DMS153 (cell line): ENCODE results near the gene ACD.

Experiments
- DNase-seq: peaks from one replicate; lab custom pipeline; 2025; lab: John Stamatoyannopoulos, UW

Gene ACD

DNA sequence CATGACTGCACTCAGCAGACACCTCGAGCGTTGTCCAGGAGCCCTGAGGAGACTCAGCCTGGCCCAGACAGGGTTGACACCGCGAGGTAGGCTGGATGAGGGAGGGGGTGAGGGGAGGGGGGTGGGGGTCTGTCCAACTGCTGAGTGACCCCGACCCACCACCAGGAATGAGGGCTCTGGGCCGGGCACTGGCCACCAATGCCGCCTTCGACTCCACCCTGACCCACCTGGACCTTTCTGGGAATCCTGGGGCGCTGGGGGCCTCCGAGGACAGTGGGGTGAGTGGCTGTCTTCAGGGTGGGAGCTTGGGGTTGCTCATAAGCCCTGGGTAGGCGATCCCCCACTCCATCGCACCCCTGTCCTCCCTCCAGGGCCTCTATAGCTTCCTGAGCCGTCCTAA is 12.4 kb downstream of the ACD start:
- no peak for DNase-seq

GRCh38 chr16:67647111-67647651 is 12.9 kb downstream of the ACD start:
- no peak for DNase-seq

DNA sequence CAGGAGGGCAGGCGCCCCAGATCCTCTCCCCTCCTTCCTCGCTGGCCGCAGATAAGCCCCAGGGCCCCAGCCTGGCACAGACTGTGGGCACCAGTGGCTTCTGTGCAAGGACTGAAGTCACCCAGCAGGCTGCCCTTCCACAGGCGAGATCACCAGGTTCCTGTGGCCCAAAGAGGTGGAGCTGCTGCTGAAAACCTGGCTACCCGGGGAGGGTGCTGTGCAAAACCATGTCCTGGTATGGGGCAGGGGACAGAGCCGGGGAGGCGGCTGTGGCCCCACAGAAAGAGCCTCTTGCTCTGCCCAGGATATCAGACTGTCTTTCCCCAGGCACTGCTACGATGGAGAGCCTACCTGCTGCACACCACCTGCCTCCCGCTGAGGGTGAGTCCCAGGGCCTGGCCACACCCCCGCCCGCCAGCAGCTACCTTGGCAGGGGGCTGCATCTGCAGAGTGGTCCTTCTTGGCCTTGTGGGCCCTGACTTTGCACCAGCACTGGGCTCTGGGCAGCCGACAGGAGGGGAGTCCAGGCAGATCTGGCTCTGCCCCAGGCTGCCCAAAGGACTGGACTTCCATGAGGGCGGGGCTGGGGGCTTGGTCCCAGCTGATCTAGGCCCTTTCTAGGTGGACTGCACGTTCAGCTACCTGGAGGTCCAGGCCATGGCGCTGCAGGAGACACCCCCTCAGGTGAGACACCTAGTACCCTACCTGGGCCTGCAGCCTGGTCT is 14.5 kb downstream of the ACD start:
- DNase-seq = no peak

DNA sequence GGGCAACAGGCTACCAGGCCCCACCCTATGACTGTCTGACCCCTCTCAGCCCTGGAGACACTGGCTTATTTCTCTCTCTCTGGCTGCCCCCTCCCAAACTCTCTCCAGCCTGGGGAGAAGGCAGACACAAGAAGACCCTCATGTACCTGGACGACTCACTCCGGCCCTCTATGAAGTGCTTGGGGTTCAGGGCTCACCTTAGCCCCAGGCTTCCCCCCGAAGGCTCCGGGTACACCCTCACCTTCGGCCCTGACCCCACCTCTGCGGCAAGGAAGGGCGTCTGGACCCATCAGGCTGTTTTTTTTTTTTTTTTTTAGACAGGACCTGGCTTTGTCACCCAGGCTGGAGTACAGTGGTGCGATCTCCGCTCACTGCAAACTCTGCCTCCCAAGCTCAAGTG is 16.0 kb downstream of the ACD start:
- DNase-seq = no peak

GRCh38 chr16:67641779-67642708 is 18.0 kb downstream of the ACD start:
- DNase-seq = no peak

DNA sequence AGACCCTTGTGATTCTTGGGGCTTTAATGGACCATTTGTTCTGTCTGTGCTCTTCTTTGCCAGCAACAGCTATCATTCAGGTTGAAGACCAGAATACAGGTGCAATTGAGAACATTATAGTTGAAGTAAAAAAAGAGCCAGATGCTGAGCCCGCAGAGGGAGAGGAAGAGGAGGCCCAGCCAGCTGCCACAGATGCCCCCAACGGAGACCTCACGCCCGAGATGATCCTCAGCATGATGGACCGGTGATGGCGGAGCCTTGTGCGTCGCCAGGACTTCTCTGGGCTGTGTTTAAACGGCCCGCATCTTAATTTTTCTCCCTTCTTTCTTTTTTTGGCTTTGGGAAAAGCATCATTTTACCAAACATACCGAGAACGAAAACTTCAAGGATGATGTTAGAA is 22.4 kb downstream of the ACD start:
- DNase-seq = no peak

- DNase-seq = no peak
Measured at GRCh38 chr16:67636713-67637112, 23.3 kb downstream of the ACD start.

- DNase-seq = no peak
Measured at GRCh38 chr16:67632415-67633172, 27.5 kb downstream of the ACD start.

GRCh38 chr16:67628216-67628615 is 31.8 kb downstream of the ACD start:
- no peak for DNase-seq

- DNase-seq = no peak
Measured at GRCh38 chr16:67613808-67614207, 46.3 kb downstream of the ACD start.

GRCh38 chr16:67608364-67608763 is 51.7 kb downstream of the ACD start:
- DNase-seq = no peak
